HG03095 (cell line): ENCODE measurements around the gene MAPK13.
"Not testable (repeated sequence)": the region's sequence is repeated elsewhere in the genome, so short reads cannot be mapped to it uniquely, and the experiment has no call there.

Source experiments
- ATAC-seq: cut with Tn5 transposase; IDR thresholded peaks from one replicate; pipeline ENCODE4 v1.9.1; 2021; ENCODE audit warnings: moderate library complexity; ENCODE audit not compliant: unreplicated experiment

MAPK13 gene

GRCh38 chr6:36126553-36127458 is 3.5 kb upstream of the MAPK13 start:
- ATAC-seq, result no peak

- no peak for ATAC-seq
Measured at GRCh38 chr6:36127462-36128016, 2.8 kb upstream of the MAPK13 start.

GRCh38 chr6:36128073-36128472 is 2.2 kb upstream of the MAPK13 start:
- ATAC-seq, result no peak

GRCh38 chr6:36128793-36129192 is 1.5 kb upstream of the MAPK13 start:
- ATAC-seq, result no peak

- not testable (repeated sequence) for ATAC-seq
Measured at GRCh38 chr6:36129334-36129733, 979 bp upstream of the MAPK13 start.

- peak; percentile 16 for ATAC-seq
Measured at GRCh38 chr6:36130667-36131510, 576 bp downstream of the MAPK13 start.

- peak; percentile 85 for ATAC-seq
Measured at GRCh38 chr6:36131511-36132245, 1.4 kb downstream of the MAPK13 start.

GRCh38 chr6:36132246-36132895 is 2.1 kb downstream of the MAPK13 start:
- ATAC-seq, result no peak

GRCh38 chr6:36133148-36133547 is 2.8 kb downstream of the MAPK13 start:
- no peak for ATAC-seq

- no peak for ATAC-seq
Measured at GRCh38 chr6:36133912-36134311, 3.6 kb downstream of the MAPK13 start.

GRCh38 chr6:36135053-36135731 is 4.9 kb downstream of the MAPK13 start:
- ATAC-seq, result no peak

GRCh38 chr6:36136034-36136433 is 5.7 kb downstream of the MAPK13 start:
- ATAC-seq, result no peak

- no peak for ATAC-seq
Measured at GRCh38 chr6:36136551-36136950, 6.2 kb downstream of the MAPK13 start.

GRCh38 chr6:36138667-36139066 is 8.4 kb downstream of the MAPK13 start:
- no peak for ATAC-seq

- ATAC-seq, result no peak
Measured at GRCh38 chr6:36139431-36139830, 9.1 kb downstream of the MAPK13 start.

GRCh38 chr6:36139991-36140710 is 9.8 kb downstream of the MAPK13 start:
- no peak for ATAC-seq

- no peak for ATAC-seq
Measured at GRCh38 chr6:36141091-36141490, 10.8 kb downstream of the MAPK13 start.

GRCh38 chr6:36141961-36142360 is 11.6 kb downstream of the MAPK13 start:
- ATAC-seq, result no peak
